ENCODE results near the gene P2RX1. TPM values are rescaled to one million over a fixed set of nuclear protein-coding genes. Genes with fewer than 3 reads are reported as not detected.

Gene P2RX1
- total RNA-seq, 4 donors from 2014 or later, result 0.25 to 2.6 (median 1.2) TPM

DNA sequence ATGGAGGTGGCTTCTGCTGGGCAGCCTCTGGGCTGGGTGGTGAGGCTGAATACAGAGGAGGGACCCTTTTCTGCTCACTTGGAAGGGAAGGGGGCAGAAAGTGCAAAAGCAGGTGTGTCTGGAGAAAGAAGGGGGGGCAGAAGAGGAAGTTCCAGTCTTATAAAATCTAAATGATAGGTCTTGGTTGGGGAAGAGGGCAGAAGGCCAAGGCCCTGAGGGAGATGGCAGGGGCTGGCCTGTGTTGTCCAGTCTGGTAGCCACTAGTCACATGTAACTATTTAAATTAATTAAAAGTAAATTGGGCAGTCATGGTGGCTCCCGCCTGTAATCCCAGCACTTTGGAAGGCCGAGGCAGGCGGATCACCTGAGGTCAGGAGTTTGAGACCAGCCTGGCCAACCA is 20.9 kb downstream of the P2RX1 start:
- Histone ChIP-seq H3K4me3 (no peak overlapping the region), H3K27ac (peak overlapping the region; percentile 77), H3K36me3 (no peaks in the 10 kb centered on the region), H3K4me1 (peaks cover 60% of the 10 kb centered on the region), H3K9me3 (no peaks in the 10 kb centered on the region), H3K27me3 (no peaks in the 10 kb centered on the region)
- no peak for DNase-seq (ENCODE audit: low spot score in 2 of 2)
- TF ChIP-seq CTCF (IDR thresholded peaks at IDR 0.05) (no peak), EP300 (IDR thresholded peaks at IDR 0.05) (no peak), POLR2AphosphoS5 (IDR thresholded peaks at IDR 0.05) (no peak), POLR2A (IDR thresholded peaks at IDR 0.05) (no peak)
- 87% methylated on average over 3 of the region's 3 CpGs for WGBS

DNA sequence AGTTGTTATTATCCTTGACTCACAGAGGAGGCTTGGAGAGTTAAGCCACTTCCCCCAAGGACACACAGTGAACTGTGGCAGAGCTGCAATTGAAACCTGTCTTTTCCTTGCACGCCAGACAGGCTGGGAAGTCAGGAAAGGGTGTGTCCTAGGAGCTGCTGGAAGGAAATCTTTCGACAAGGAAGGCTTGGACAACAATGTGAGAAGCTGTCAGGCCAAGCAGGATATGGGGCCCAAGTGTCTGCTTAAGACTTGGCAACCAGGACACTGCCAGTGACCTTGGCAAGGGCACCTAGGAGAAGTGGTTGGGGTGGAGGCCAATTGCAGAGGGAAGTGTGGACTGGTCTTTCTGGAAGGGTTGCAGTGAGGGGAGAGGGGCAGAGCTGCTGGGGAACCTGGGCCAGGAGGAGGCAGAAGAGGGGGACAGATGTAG is 21.3 kb downstream of the P2RX1 start:
- peak overlapping the region; percentile 77 for H3K27ac ChIP-seq
- no peaks in the 10 kb centered on the region for H3K27me3 ChIP-seq
- no peak for TF ChIP-seq EP300 (IDR thresholded peaks at IDR 0.05)
- TF ChIP-seq POLR2A (IDR thresholded peaks at IDR 0.05), result no peak
- no peak for TF ChIP-seq CTCF (IDR thresholded peaks at IDR 0.05)
- TF ChIP-seq POLR2AphosphoS5 (IDR thresholded peaks at IDR 0.05), result no peak
- H3K4me1 ChIP-seq, result peaks cover 64% of the 10 kb centered on the region
- 15% methylated on average over 2 of the region's 2 CpGs for WGBS
- no peak for DNase-seq (ENCODE audit: low spot score in 2 of 2)
- no peaks in the 10 kb centered on the region for H3K9me3 ChIP-seq
- no peak overlapping the region for H3K4me3 ChIP-seq
- H3K36me3 ChIP-seq, result no peaks in the 10 kb centered on the region

- Histone ChIP-seq H3K4me3 (no peak overlapping the region), H3K9me3 (no peaks in the 10 kb centered on the region), H3K27ac (peak overlapping the region; percentile 77), H3K27me3 (no peaks in the 10 kb centered on the region), H3K36me3 (no peaks in the 10 kb centered on the region), H3K4me1 (peaks cover 72% of the 10 kb centered on the region)
- 70% methylated on average over 5 of the region's 5 CpGs for WGBS
- DNase-seq (ENCODE audit: low spot score in 2 of 2), result no peak
- TF ChIP-seq CTCF (IDR thresholded peaks at IDR 0.05) (no peak), POLR2AphosphoS5 (IDR thresholded peaks at IDR 0.05) (no peak), POLR2A (IDR thresholded peaks at IDR 0.05) (no peak), EP300 (IDR thresholded peaks at IDR 0.05) (no peak)
These were observed 22.1 kb downstream of the P2RX1 start for GRCh38 chr17:3894188-3894587.

- Histone ChIP-seq H3K36me3 (no peaks in the 10 kb centered on the region), H3K27ac (peak overlapping the region; percentile 77), H3K9me3 (no peaks in the 10 kb centered on the region), H3K27me3 (no peaks in the 10 kb centered on the region), H3K4me1 (peaks cover 76% of the 10 kb centered on the region), H3K4me3 (peak overlapping the region; percentile 76)
- WGBS, result 65% methylated on average over 7 of the region's 7 CpGs
- DNase-seq (ENCODE audit: low spot score in 2 of 2), result no peak
- TF ChIP-seq POLR2AphosphoS5 (IDR thresholded peaks at IDR 0.05), result no peak
- no peak for TF ChIP-seq EP300 (IDR thresholded peaks at IDR 0.05)
- no peak for TF ChIP-seq CTCF (IDR thresholded peaks at IDR 0.05)
- no peak for TF ChIP-seq POLR2A (IDR thresholded peaks at IDR 0.05)
These were observed 22.5 kb downstream of the P2RX1 start for GRCh38 chr17:3893720-3894116.

- no peak for TF ChIP-seq EP300 (IDR thresholded peaks at IDR 0.05)
- TF ChIP-seq POLR2AphosphoS5 (IDR thresholded peaks at IDR 0.05), result peak in 1 of 3 donors; percentile 22
- no peaks in the 10 kb centered on the region for H3K9me3 ChIP-seq
- WGBS, result 20% methylated on average over 8 of the region's 75 CpGs
- no peaks in the 10 kb centered on the region for H3K36me3 ChIP-seq
- peak; percentile 90 to 94 for DNase-seq (ENCODE audit: low spot score in 2 of 2)
- peak within 1 kb of the TSS; percentile 76 for H3K4me3 ChIP-seq
- H3K27me3 ChIP-seq, result no peaks in the 10 kb centered on the region
- peaks cover 82% of the 10 kb centered on the region for H3K4me1 ChIP-seq
- H3K27ac ChIP-seq, result peak within 1 kb of the TSS; percentile 77
These were observed 23.1 kb downstream of the P2RX1 start, which contains the start of gene CAMKK1 for GRCh38 chr17:3893003-3893719. TSS of gene CAMKK1 (minus strand) at chr17:3893053. CDS start at chr17:3885687, 7,366 bp downstream.

All from suprapubic skin (tissue), 4 donors.